DND-41 (cell line): ENCODE measurements around the gene EGFL8.

ENCODE experiments used
- EZH2 ChIP-seq: IDR thresholded peaks from 3 replicates; pipeline ENCODE4 v1.6.1; 2012; ENCODE audit warnings: borderline replicate concordance, low read depth, mild to moderate bottlenecking, moderate library complexity, low read length, inconsistent platforms; ENCODE audit not compliant: severe bottlenecking
- TF ChIP-seq, protein P1 (sequence below): IDR thresholded peaks from 2 replicates; pipeline ENCODE4 v1.5.1; 2012; ENCODE audit warnings: borderline replicate concordance, low read length, moderate library complexity, mild to moderate bottlenecking; ENCODE audit not compliant: poor library complexity, severe bottlenecking; ENCODE audit errors: extremely low read depth

DNA sequence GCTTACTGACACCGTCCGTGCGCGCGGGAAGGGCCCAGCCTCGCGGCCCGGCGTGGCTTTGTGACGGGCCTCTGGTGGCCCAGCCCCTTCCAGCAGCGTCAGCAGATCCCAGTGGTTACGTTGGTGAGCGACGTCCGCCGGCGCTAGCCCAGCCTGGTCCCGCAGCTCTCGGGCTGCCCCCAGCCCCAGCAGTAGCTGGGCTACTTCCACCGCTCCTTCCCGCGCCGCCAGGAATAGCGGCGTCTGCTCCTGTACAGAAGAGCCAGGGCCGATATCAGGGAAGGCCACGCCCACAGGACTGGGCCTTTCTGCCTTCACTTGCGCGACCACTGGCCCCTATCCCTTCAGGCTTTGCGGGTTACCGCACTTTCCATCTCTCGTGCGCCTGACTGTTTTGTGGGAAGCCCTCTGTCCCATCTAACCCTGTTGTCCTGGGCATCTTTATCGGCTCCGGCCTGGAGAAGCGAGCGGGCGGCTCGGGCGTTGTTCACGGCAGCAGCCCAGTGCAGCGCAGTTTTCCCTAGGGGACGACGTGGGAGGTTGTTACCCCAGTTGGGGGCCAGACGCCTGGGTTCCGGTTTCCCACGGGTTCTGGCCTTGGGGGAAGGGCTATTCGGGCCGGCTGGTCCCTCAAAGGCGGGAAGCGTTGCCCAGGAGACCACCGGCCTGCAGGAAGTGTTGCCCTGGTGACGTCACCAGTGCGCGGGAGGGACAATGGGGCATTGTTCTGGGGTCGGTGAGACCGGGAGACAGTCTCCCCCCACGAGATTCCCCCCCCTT lies 31.7 kb downstream of the EGFL8 start:
- TF ChIP-seq, protein P1, sequence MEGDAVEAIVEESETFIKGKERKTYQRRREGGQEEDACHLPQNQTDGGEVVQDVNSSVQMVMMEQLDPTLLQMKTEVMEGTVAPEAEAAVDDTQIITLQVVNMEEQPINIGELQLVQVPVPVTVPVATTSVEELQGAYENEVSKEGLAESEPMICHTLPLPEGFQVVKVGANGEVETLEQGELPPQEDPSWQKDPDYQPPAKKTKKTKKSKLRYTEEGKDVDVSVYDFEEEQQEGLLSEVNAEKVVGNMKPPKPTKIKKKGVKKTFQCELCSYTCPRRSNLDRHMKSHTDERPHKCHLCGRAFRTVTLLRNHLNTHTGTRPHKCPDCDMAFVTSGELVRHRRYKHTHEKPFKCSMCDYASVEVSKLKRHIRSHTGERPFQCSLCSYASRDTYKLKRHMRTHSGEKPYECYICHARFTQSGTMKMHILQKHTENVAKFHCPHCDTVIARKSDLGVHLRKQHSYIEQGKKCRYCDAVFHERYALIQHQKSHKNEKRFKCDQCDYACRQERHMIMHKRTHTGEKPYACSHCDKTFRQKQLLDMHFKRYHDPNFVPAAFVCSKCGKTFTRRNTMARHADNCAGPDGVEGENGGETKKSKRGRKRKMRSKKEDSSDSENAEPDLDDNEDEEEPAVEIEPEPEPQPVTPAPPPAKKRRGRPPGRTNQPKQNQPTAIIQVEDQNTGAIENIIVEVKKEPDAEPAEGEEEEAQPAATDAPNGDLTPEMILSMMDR = no peak
- TF ChIP-seq EZH2 = no peak
